Progenitor cell of endocrine pancreas (in vitro differentiated cells): ENCODE results near the gene FGF11. TPM values are rescaled to one million over a fixed set of nuclear protein-coding genes. Genes with fewer than 3 reads are reported as not detected.
A peak's percentile ranks its signal among the peaks of the same experiment; 100 is the strongest.

Experiments
- DNase-seq: peaks from one replicate; pipeline ENCODE4 v3.0.0; 2021; ENCODE audit warnings: low spot score; ENCODE audit not compliant: unreplicated experiment
- H3K27ac Mint-ChIP-seq: 2 replicates; pipeline ENCODE4 v1.8.0; 2021; ENCODE audit warnings: mild to moderate bottlenecking, moderate library complexity, mixed read lengths
- H3K27me3 Mint-ChIP-seq: 2 replicates; pipeline ENCODE4 v1.8.0; 2021; ENCODE audit warnings: mixed read lengths
- H3K36me3 Mint-ChIP-seq: 2 replicates; pipeline ENCODE4 v1.8.0; 2022; ENCODE audit warnings: mixed read lengths; ENCODE audit not compliant: insufficient read depth
- H3K4me1 Mint-ChIP-seq: 2 replicates; pipeline ENCODE4 v1.8.0; 2021; ENCODE audit warnings: low read depth, mixed read lengths
- H3K4me3 Mint-ChIP-seq: 2 replicates; pipeline ENCODE4 v1.8.0; 2021; ENCODE audit warnings: low read depth, mild to moderate bottlenecking, moderate library complexity, mixed read lengths
- H3K9me3 Mint-ChIP-seq: 2 replicates; pipeline ENCODE4 v1.8.0; 2021; ENCODE audit warnings: low read depth, mixed read lengths
- CTCF ChIP-seq: fragments of 200-600 bp; sonication (generic); IDR thresholded peaks from one replicate; pipeline ENCODE4 v1.5.0; 2021; ENCODE audit warnings: antibody characterized with exemption, mild to moderate bottlenecking; ENCODE audit not compliant: unreplicated experiment
- total RNA-seq: library from RNA; stranded (reverse); gene quantifications from 2 replicates; pipeline ENCODE4 v1.2.1, GENCODE V29; 2021

The FGF11 gene
- total RNA-seq, 1 donor from 2014 or later = 4.5 TPM

DNA sequence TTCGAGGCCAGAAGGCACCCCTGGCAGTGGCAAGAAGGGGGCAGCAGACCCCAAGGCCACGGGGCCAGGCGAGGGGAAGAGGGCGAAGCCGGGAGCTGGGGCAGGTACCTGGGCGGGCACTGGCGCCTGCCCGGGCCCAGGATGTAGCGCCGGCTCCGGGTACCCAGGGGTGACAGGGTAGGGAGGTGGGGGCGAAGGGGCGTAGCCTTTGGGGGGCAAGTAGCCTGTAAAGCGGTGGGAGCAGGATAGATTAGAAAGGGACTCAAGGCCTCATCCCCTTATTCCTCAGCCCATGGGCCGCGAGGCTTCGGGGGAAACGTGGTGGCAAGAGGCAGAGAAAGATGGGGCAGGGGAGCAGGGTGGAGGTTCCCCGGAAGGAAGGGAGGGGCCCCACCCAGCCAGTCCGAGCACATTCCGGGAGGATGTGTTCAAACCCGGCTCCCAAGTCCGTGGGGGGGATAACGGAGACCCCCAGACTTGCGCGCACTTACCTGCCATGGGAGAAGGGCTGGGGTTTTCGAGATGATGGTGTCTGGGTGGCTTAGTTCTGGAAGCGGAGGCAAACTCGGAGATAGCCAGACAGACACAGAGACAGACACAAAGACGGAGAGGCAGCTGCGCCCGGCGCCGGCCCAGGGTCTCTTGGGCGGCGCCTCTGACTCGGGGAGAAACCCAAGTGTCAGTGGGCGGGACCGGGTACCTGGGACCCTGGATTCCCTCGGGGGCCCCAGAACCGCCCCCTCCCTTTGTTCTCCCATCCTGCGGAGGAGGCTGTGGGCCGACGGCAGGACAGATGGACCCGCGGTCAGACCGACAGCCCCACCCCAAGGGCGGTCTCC, 45.5 kb upstream of the FGF11 start:
- DNase-seq = peak; percentile 32
- Mint-ChIP-seq H3K4me3 (peak overlapping the region; percentile 87), H3K27me3 (no peaks in the 10 kb centered on the region), H3K27ac (peak overlapping the region; percentile 82), H3K4me1 (peaks cover 5% of the 10 kb centered on the region), H3K9me3 (no peaks in the 10 kb centered on the region), H3K36me3 (peaks cover 4% of the 10 kb centered on the region)
- peak; percentile 45 for TF ChIP-seq CTCF

GRCh38 chr17:7394452-7395191, 44.7 kb upstream of the FGF11 start, which contains the start of gene PLSCR3:
Gene PLSCR3 (minus strand): TSS chr17:7394525. CDS start chr17:7394110, 415 bp downstream.
- peak; percentile 63 for TF ChIP-seq CTCF
- Mint-ChIP-seq H3K27me3 (no peaks in the 10 kb centered on the region), H3K27ac (peak within 1 kb of the TSS; percentile 96), H3K9me3 (no peaks in the 10 kb centered on the region), H3K36me3 (no peaks in the 10 kb centered on the region), H3K4me1 (peaks cover 5% of the 10 kb centered on the region), H3K4me3 (peak within 1 kb of the TSS; percentile 87)
- DNase-seq = peak; percentile 72

GRCh38 chr17:7396147-7396546, 43.2 kb upstream of the FGF11 start:
- no peak for TF ChIP-seq CTCF
- Mint-ChIP-seq H3K36me3 (no peaks in the 10 kb centered on the region), H3K27ac (no peak overlapping the region), H3K9me3 (no peaks in the 10 kb centered on the region), H3K27me3 (no peaks in the 10 kb centered on the region), H3K4me1 (peaks cover 5% of the 10 kb centered on the region), H3K4me3 (peak overlapping the region; percentile 19)
- DNase-seq = no peak

DNA sequence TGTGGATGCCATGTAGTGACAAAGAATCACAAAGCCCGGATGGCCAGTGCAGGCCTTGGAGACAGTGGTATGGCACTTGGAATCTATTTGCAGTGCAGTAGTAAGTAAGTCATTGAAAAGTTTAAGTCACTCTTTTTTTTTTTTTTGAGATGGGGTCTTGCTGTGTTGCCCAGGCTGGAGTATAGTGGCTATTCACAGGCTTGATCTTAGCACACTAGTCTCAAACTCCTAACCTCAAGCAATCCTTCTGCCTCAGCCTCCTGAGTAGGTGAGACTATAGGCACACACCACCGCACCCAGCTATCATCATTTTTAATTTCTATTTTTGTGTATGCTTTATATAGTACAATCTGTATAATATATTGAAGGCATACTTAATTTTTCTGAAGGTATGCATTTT, 40.7 kb upstream of the FGF11 start:
- Mint-ChIP-seq H3K4me1 (peaks cover 11% of the 10 kb centered on the region), H3K9me3 (no peaks in the 10 kb centered on the region), H3K27ac (no peak overlapping the region), H3K27me3 (no peaks in the 10 kb centered on the region), H3K4me3 (no peak overlapping the region), H3K36me3 (peaks cover 3% of the 10 kb centered on the region)
- TF ChIP-seq CTCF = no peak
- DNase-seq = no peak

GRCh38 chr17:7403043-7403726, 36.1 kb upstream of the FGF11 start:
- peaks cover 17% of the 10 kb centered on the region for H3K27me3 Mint-ChIP-seq
- H3K4me3 Mint-ChIP-seq = peak overlapping the region; percentile 83
- H3K9me3 Mint-ChIP-seq = no peaks in the 10 kb centered on the region
- H3K4me1 Mint-ChIP-seq = peaks cover 12% of the 10 kb centered on the region
- H3K27ac Mint-ChIP-seq = peak overlapping the region; percentile 97
- no peak for TF ChIP-seq CTCF
- DNase-seq = no peak
- H3K36me3 Mint-ChIP-seq = peaks cover 3% of the 10 kb centered on the region
